DND-41 (cell line): Measurements from ENCODE around the gene TAF1B.

Experiments used
- ATAC-seq: fragments of 200-7000 bp; cut with Tn5 transposase; 3 replicates; pipeline ENCODE4 v1.9.1; 2021; ENCODE audit warnings: low read depth; ENCODE audit not compliant: insufficient read depth
- DNase-seq: peaks from one replicate; pipeline ENCODE4 v3.0.0-alpha.2; 2020
- H2AFZ ChIP-seq: 2 replicates; pipeline ENCODE4 v1.6.0; 2012; ENCODE audit warnings: low read depth, low read length
- H3K27ac ChIP-seq: 2 replicates; pipeline ENCODE4 v1.5.1; 2012; ENCODE audit warnings: low read length, inconsistent platforms
- H3K27me3 ChIP-seq: fragments of 200-600 bp; sonication (generic); 2 replicates; pipeline ENCODE4 v1.6.0; 2012; ENCODE audit warnings: low read length, mild to moderate bottlenecking, inconsistent platforms; ENCODE audit not compliant: insufficient read depth, poor library complexity
- H3K36me3 ChIP-seq: 2 replicates; pipeline ENCODE4 v1.5.1; 2012; ENCODE audit warnings: low read length, inconsistent platforms; ENCODE audit not compliant: insufficient read depth
- H3K4me1 ChIP-seq: 2 replicates; pipeline ENCODE4 v1.5.1; 2012; ENCODE audit warnings: mild to moderate bottlenecking, low read length; ENCODE audit not compliant: insufficient read depth
- H3K4me2 ChIP-seq: 2 replicates; pipeline ENCODE4 v1.6.0; 2012; ENCODE audit warnings: mild to moderate bottlenecking, moderate library complexity, low read length, inconsistent platforms; ENCODE audit not compliant: insufficient read depth
- H3K4me3 ChIP-seq, 2 experiments: fragments of 200-600 bp in 1 of 2; shearing (Covaris generic) in 1 of 2; 2 replicates each; pipeline ENCODE4 v1.5.1; 2012 to 2016; ENCODE audit warnings: inconsistent platforms in 2 of 2, low read length in 2 of 2, mild to moderate bottlenecking in 2 of 2, low read depth in 1 of 2, moderate library complexity in 1 of 2
- H3K79me2 ChIP-seq: 2 replicates; pipeline ENCODE4 v1.6.0; 2012; ENCODE audit warnings: low read length, inconsistent platforms; ENCODE audit not compliant: insufficient read depth
- H3K9ac ChIP-seq: 2 replicates; pipeline ENCODE4 v1.6.0; 2012; ENCODE audit warnings: low read depth, mild to moderate bottlenecking, inconsistent platforms, low read length, moderate library complexity
- H3K9me3 ChIP-seq: 2 replicates; pipeline ENCODE4 v1.5.1; 2012; ENCODE audit warnings: low read length, moderate library complexity, mild to moderate bottlenecking, inconsistent platforms; ENCODE audit not compliant: insufficient read depth, severe bottlenecking
- H4K20me1 ChIP-seq: 2 replicates; pipeline ENCODE4 v1.6.0; 2012; ENCODE audit warnings: low read length; ENCODE audit not compliant: insufficient read depth
- EZH2 ChIP-seq: IDR thresholded peaks from 3 replicates; pipeline ENCODE4 v1.6.1; 2012; ENCODE audit warnings: borderline replicate concordance, low read depth, mild to moderate bottlenecking, moderate library complexity, low read length, inconsistent platforms; ENCODE audit not compliant: severe bottlenecking
- TF ChIP-seq, protein P1 (sequence below): IDR thresholded peaks from 2 replicates; pipeline ENCODE4 v1.5.1; 2012; ENCODE audit warnings: borderline replicate concordance, low read length, moderate library complexity, mild to moderate bottlenecking; ENCODE audit not compliant: poor library complexity, severe bottlenecking; ENCODE audit errors: extremely low read depth

The TAF1B gene

DNA sequence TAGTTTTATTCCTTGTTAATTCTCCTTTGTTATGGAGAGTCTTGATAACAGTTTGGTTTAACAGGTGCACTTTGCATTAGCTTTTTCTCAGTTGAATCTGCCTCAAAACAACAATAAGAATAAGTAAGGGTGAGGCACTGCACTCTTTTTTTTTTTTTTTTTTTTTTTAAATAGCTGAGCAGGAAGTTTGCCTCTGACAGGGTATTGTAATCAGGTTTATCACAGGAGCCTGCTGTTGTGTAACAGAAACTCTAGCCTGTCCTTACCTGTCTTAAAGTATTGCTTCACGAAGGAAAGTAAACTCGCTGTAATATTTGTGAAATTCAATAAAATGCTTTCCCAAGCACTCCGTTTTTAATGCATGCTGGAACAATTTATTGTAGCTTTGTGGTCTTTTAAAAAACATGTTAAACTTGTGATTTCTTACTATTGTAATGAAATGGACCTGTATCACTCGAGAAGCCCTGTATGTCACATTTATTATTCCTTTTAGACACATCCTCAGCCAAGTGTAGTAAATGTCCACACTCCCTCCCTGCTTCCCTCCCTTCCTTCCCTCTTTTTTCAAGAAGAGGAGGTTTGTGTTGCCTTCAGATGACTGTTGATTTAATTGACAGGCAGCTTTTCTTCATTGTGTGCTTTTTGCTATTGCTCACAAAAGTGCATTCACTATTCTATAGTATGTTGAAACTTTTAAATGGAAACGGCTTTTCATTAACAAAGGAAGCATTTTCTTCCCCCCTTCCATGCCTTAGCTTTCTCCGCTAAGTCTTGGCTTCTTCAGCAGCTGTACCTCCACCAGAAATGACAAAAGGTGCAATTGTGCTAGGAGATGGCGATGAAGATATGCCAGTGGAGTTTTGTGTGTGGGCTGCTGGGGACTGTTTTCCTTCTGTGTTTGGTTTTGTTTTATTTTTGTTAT lies 52.7 kb downstream of the TAF1B start:
- Histone ChIP-seq H4K20me1 (no peaks in the 10 kb centered on the region), H3K36me3 (peaks cover 12% of the 10 kb centered on the region; the same call in 1 of the 2 replicates), H3K9me3 (no peaks in the 10 kb centered on the region), H3K27me3 (no peaks in the 10 kb centered on the region), H3K4me3 (no peak overlapping the region), H3K9ac (no peak overlapping the region), H2AFZ (no peak overlapping the region), H3K4me2 (no peak overlapping the region), H3K27ac (no peak overlapping the region), H3K4me1 (no peaks in the 10 kb centered on the region), H3K79me2 (no peaks in the 10 kb centered on the region)
- TF ChIP-seq, protein P1, sequence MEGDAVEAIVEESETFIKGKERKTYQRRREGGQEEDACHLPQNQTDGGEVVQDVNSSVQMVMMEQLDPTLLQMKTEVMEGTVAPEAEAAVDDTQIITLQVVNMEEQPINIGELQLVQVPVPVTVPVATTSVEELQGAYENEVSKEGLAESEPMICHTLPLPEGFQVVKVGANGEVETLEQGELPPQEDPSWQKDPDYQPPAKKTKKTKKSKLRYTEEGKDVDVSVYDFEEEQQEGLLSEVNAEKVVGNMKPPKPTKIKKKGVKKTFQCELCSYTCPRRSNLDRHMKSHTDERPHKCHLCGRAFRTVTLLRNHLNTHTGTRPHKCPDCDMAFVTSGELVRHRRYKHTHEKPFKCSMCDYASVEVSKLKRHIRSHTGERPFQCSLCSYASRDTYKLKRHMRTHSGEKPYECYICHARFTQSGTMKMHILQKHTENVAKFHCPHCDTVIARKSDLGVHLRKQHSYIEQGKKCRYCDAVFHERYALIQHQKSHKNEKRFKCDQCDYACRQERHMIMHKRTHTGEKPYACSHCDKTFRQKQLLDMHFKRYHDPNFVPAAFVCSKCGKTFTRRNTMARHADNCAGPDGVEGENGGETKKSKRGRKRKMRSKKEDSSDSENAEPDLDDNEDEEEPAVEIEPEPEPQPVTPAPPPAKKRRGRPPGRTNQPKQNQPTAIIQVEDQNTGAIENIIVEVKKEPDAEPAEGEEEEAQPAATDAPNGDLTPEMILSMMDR: no peak
- TF ChIP-seq EZH2: no peak
- DNase-seq: no peak
- no peak for ATAC-seq

DNA sequence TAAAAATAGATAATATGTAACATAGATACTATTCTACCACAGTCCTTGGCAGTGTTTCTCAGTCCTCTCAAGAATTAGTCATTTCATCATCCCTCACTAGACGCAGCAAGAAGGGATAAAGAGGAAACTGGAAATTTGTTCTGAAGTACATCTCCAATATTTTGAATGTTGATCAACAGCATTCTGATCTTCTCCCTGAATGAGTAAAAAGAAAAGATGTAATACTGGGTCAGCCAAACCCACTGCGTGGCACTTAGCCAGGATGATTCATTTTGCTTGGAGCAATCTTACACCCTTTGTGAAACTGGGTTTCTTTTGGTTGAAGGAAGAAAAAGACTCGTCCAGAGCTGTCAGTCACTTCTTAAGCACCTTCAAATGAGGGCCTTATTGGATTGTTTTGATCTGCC lies 54.1 kb downstream of the TAF1B start:
- no peak overlapping the region for H3K9ac ChIP-seq
- no peak for ATAC-seq
- no peak overlapping the region for H2AFZ ChIP-seq
- H3K79me2 ChIP-seq: no peaks in the 10 kb centered on the region
- peaks cover 3% of the 10 kb centered on the region; the same call in 1 of the 2 replicates for H3K36me3 ChIP-seq
- H3K4me3 ChIP-seq: no peak overlapping the region
- no peaks in the 10 kb centered on the region for H3K9me3 ChIP-seq
- no peaks in the 10 kb centered on the region for H3K4me1 ChIP-seq
- no peak for DNase-seq
- no peak for TF ChIP-seq EZH2
- TF ChIP-seq, protein P1: no peak
- no peak overlapping the region for H3K4me2 ChIP-seq
- H4K20me1 ChIP-seq: no peaks in the 10 kb centered on the region
- no peak overlapping the region for H3K27ac ChIP-seq
- H3K27me3 ChIP-seq: no peaks in the 10 kb centered on the region

DNA sequence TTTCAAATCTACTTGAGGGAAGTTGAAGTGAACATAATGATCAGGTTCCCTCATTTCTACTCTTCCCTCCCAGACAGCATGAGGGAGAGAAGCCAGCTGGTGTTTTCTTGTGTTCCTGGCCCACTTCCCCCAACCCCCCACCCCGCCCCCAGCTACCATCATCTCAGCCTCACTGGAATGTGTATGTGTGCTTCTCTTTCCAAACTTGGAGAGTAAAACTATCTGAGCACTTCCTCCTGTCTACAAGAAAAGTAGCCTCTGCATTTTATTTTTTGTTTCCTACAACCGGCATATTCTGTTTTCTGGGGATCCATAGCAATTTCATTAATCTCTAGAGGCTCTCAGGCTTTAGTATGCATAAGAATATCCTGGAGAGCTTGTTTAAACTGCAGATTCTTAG lies 54.6 kb downstream of the TAF1B start:
- H3K4me1 ChIP-seq: no peaks in the 10 kb centered on the region
- no peaks in the 10 kb centered on the region for H3K79me2 ChIP-seq
- DNase-seq: no peak
- no peaks in the 10 kb centered on the region for H3K9me3 ChIP-seq
- TF ChIP-seq, protein P1: no peak
- TF ChIP-seq EZH2: no peak
- H3K36me3 ChIP-seq: no peaks in the 10 kb centered on the region; the same call in 1 of the 2 replicates
- H2AFZ ChIP-seq: no peak overlapping the region
- H3K4me3 ChIP-seq: no peak overlapping the region
- H3K9ac ChIP-seq: no peak overlapping the region
- H3K4me2 ChIP-seq: no peak overlapping the region
- ATAC-seq: no peak
- H3K27me3 ChIP-seq: no peaks in the 10 kb centered on the region
- no peak overlapping the region for H3K27ac ChIP-seq
- no peaks in the 10 kb centered on the region for H4K20me1 ChIP-seq
